ENCODE data around the gene POU6F1.
"Not testable (repeated sequence)": the region's sequence is repeated elsewhere in the genome, so short reads cannot be mapped to it uniquely, and the experiment has no call there.

POU6F1 gene

GRCh38 chr12:51217968-51218606 lies at the start of gene POU6F1:
POU6F1 (minus strand) TSS chr12:51218062; CDS start chr12:51206836, 11,226 bp downstream.
- DNase-seq (ENCODE audit: low spot score), result peak; percentile 84

- DNase-seq (ENCODE audit: low spot score), result no peak
These were observed 47.2 kb upstream of the POU6F1 start for GRCh38 chr12:51265024-51265423.

GRCh38 chr12:51264297-51264696 lies 46.4 kb upstream of the POU6F1 start:
- DNase-seq (ENCODE audit: low spot score), result no peak

- DNase-seq (ENCODE audit: low spot score), result no peak
These were observed 45.5 kb upstream of the POU6F1 start for GRCh38 chr12:51263341-51263740.

GRCh38 chr12:51262758-51263177 lies 44.9 kb upstream of the POU6F1 start:
- DNase-seq (ENCODE audit: low spot score), result no peak

GRCh38 chr12:51259600-51259999 lies 41.7 kb upstream of the POU6F1 start:
- DNase-seq (ENCODE audit: low spot score), result not testable (repeated sequence)

GRCh38 chr12:51254536-51254935 lies 36.7 kb upstream of the POU6F1 start:
- no peak for DNase-seq (ENCODE audit: low spot score)

GRCh38 chr12:51253276-51253675 lies 35.4 kb upstream of the POU6F1 start:
- DNase-seq (ENCODE audit: low spot score), result no peak

- DNase-seq (ENCODE audit: low spot score), result no peak
These were observed 29.8 kb upstream of the POU6F1 start for GRCh38 chr12:51247523-51248206.

GRCh38 chr12:51246254-51246853 lies 28.5 kb upstream of the POU6F1 start:
- DNase-seq (ENCODE audit: low spot score), result no peak

GRCh38 chr12:51245476-51246253 lies 27.8 kb upstream of the POU6F1 start:
- no peak for DNase-seq (ENCODE audit: low spot score)

GRCh38 chr12:51244269-51244668 lies 26.4 kb upstream of the POU6F1 start:
- no peak for DNase-seq (ENCODE audit: low spot score)

GRCh38 chr12:51242876-51243275 lies 25.0 kb upstream of the POU6F1 start:
- no peak for DNase-seq (ENCODE audit: low spot score)

- DNase-seq (ENCODE audit: low spot score), result no peak
These were observed 24.3 kb upstream of the POU6F1 start for GRCh38 chr12:51242120-51242519.

- DNase-seq (ENCODE audit: low spot score), result no peak
These were observed 23.1 kb upstream of the POU6F1 start for GRCh38 chr12:51240971-51241370.

GRCh38 chr12:51238510-51239334 lies 20.9 kb upstream of the POU6F1 start, which contains the start of gene DAZAP2:
DAZAP2 (plus strand) TSS chr12:51238826; CDS start chr12:51238908, 82 bp downstream.
- peak; percentile 96 for DNase-seq (ENCODE audit: low spot score)

- no peak for DNase-seq (ENCODE audit: low spot score)
These were observed 20.2 kb upstream of the POU6F1 start for GRCh38 chr12:51238037-51238509.

GRCh38 chr12:51234530-51234929 lies 16.7 kb upstream of the POU6F1 start:
- DNase-seq (ENCODE audit: low spot score), result no peak

- DNase-seq (ENCODE audit: low spot score), result no peak
These were observed 14.8 kb upstream of the POU6F1 start for GRCh38 chr12:51232642-51233041.

- DNase-seq (ENCODE audit: low spot score), result no peak
These were observed 11.4 kb upstream of the POU6F1 start for GRCh38 chr12:51229116-51229809.

- no peak for DNase-seq (ENCODE audit: low spot score)
These were observed 10.1 kb upstream of the POU6F1 start for GRCh38 chr12:51227962-51228361.
